ENCODE data around the gene ASB6. TPM values are rescaled to one million over a fixed set of nuclear protein-coding genes. Genes with fewer than 3 reads are reported as not detected.

The ASB6 gene
- total RNA-seq, 1 donor from 2014 or later: 20.1 TPM

GRCh38 chr9:129674229-129674628, 32.3 kb upstream of the ASB6 start:
- Mint-ChIP-seq H3K27me3 (peaks cover 23% of the 10 kb centered on the region), H3K4me1 (no peaks in the 10 kb centered on the region)
- intact Hi-C loops (cut with micrococcal nuclease): no loop called here

GRCh38 chr9:129673602-129674001, 31.7 kb upstream of the ASB6 start:
- ATAC-seq (ENCODE audit: low read depth) (no peak), DNase-seq (no peak)
- Mint-ChIP-seq H3K27me3 (peaks cover 24% of the 10 kb centered on the region), H3K9me3 (no peaks in the 10 kb centered on the region), H3K4me1 (no peaks in the 10 kb centered on the region), H3K27ac (no peak overlapping the region), H3K4me3 (no peak overlapping the region), H3K36me3 (ENCODE audit: low read depth) (no peaks in the 10 kb centered on the region)
- ChIA-PET POLR2A (no interaction called here), CTCF (no interaction called here)
- intact Hi-C loops (cut with micrococcal nuclease): no loop called here
- TF ChIP-seq, protein P1, sequence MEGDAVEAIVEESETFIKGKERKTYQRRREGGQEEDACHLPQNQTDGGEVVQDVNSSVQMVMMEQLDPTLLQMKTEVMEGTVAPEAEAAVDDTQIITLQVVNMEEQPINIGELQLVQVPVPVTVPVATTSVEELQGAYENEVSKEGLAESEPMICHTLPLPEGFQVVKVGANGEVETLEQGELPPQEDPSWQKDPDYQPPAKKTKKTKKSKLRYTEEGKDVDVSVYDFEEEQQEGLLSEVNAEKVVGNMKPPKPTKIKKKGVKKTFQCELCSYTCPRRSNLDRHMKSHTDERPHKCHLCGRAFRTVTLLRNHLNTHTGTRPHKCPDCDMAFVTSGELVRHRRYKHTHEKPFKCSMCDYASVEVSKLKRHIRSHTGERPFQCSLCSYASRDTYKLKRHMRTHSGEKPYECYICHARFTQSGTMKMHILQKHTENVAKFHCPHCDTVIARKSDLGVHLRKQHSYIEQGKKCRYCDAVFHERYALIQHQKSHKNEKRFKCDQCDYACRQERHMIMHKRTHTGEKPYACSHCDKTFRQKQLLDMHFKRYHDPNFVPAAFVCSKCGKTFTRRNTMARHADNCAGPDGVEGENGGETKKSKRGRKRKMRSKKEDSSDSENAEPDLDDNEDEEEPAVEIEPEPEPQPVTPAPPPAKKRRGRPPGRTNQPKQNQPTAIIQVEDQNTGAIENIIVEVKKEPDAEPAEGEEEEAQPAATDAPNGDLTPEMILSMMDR (IDR thresholded peaks at IDR 0.05): no peak

More at GRCh38 chr9:129674229-129674628, 32.3 kb upstream of the ASB6 start:
- CTCF ChIA-PET: no interaction called here
- H3K27ac Mint-ChIP-seq: no peak overlapping the region
- ATAC-seq (ENCODE audit: low read depth) (no peak), DNase-seq (no peak)
- H3K9me3 Mint-ChIP-seq: no peaks in the 10 kb centered on the region
- POLR2A ChIA-PET: no interaction called here
- TF ChIP-seq, protein P1 (IDR thresholded peaks at IDR 0.05): no peak
- H3K36me3 Mint-ChIP-seq (ENCODE audit: low read depth): no peaks in the 10 kb centered on the region
- H3K4me3 Mint-ChIP-seq: no peak overlapping the region

- TF ChIP-seq, protein P1 (IDR thresholded peaks at IDR 0.05): no peak
- Mint-ChIP-seq H3K27me3 (peaks cover 19% of the 10 kb centered on the region), H3K4me3 (no peak overlapping the region), H3K27ac (no peak overlapping the region), H3K4me1 (no peaks in the 10 kb centered on the region), H3K36me3 (ENCODE audit: low read depth) (no peaks in the 10 kb centered on the region), H3K9me3 (no peaks in the 10 kb centered on the region)
- DNase-seq (no peak), ATAC-seq (ENCODE audit: low read depth) (no peak)
- POLR2A ChIA-PET: no interaction called here
- CTCF ChIA-PET: no interaction called here
- intact Hi-C loops (cut with micrococcal nuclease): no loop called here
Observed at GRCh38 chr9:129672702-129673101, 30.8 kb upstream of the ASB6 start.

GRCh38 chr9:129671519-129671918, 29.6 kb upstream of the ASB6 start:
- intact Hi-C loops (cut with micrococcal nuclease): no loop called here
- ATAC-seq (ENCODE audit: low read depth): no peak
- Mint-ChIP-seq H3K4me3 (no peak overlapping the region), H3K4me1 (no peaks in the 10 kb centered on the region), H3K27me3 (peaks cover 18% of the 10 kb centered on the region), H3K36me3 (ENCODE audit: low read depth) (no peaks in the 10 kb centered on the region), H3K9me3 (no peaks in the 10 kb centered on the region), H3K27ac (no peak overlapping the region)
- TF ChIP-seq, protein P1 (IDR thresholded peaks at IDR 0.05): no peak
- no peak for DNase-seq
- CTCF ChIA-PET: no interaction called here
- POLR2A ChIA-PET: no interaction called here

GRCh38 chr9:129671065-129671464, 29.1 kb upstream of the ASB6 start:
- Mint-ChIP-seq H3K4me1 (no peaks in the 10 kb centered on the region), H3K27ac (no peak overlapping the region), H3K36me3 (ENCODE audit: low read depth) (no peaks in the 10 kb centered on the region), H3K4me3 (no peak overlapping the region), H3K9me3 (no peaks in the 10 kb centered on the region), H3K27me3 (peaks cover 18% of the 10 kb centered on the region)
- TF ChIP-seq, protein P1 (IDR thresholded peaks at IDR 0.05): no peak
- intact Hi-C loops (cut with micrococcal nuclease): no loop called here
- POLR2A ChIA-PET: no interaction called here
- DNase-seq (no peak), ATAC-seq (ENCODE audit: low read depth) (no peak)
- CTCF ChIA-PET: no interaction called here
